SK-N-SH (cell line): ENCODE results near the gene MID1.

Source experiments
- CTCF ChIP-seq: fragments of 200-600 bp; sonication (generic); IDR thresholded peaks from 2 replicates; pipeline ENCODE4 v1.6.1; 2017; ENCODE audit warnings: antibody characterized with exemption, mild to moderate bottlenecking, moderate library complexity
- EP300 ChIP-seq, 2 experiments: IDR thresholded peaks; 2 replicates each; pipeline versions ENCODE4 v1.4.0 to v1.6.1; 2012; ENCODE audit warnings: borderline replicate concordance in 1 of 2, low read depth in 1 of 2, low read length in 1 of 2
- FOXJ3 ChIP-seq: sonication (generic); formaldehyde crosslinking; IDR thresholded peaks from 2 replicates; pipeline ENCODE4 v1.5.1; 2020; ENCODE audit warnings: mild to moderate bottlenecking, missing genetic modification reagents
- MAX ChIP-seq: IDR thresholded peaks from 2 replicates; pipeline ENCODE4 v1.4.0; 2012; ENCODE audit warnings: low read depth
- MXI1 ChIP-seq: IDR thresholded peaks from 2 replicates; pipeline ENCODE4 v1.6.1; 2012; ENCODE audit warnings: mild to moderate bottlenecking, low read depth, low read length, improper control_type of control experiment
- RCOR1 ChIP-seq: fragments of 150-350 bp; IDR thresholded peaks from 2 replicates; pipeline ENCODE4 v1.6.1; 2017; ENCODE audit warnings: antibody characterized with exemption, low read length
- SMC3 ChIP-seq: IDR thresholded peaks from 2 replicates; pipeline ENCODE4 v1.6.1; 2012; ENCODE audit warnings: low read depth, low read length, improper control_type of control experiment
- TAF1 ChIP-seq: IDR thresholded peaks from 2 replicates; pipeline ENCODE4 v1.6.1; 2012; ENCODE audit warnings: low read depth, mild to moderate bottlenecking, low read length, moderate library complexity, borderline replicate concordance
- TCF12 ChIP-seq: IDR thresholded peaks from 2 replicates; pipeline ENCODE4 v1.4.0; 2012
- TEAD4 ChIP-seq: IDR thresholded peaks from 2 replicates; pipeline ENCODE4 v1.4.0; 2012; ENCODE audit warnings: mild to moderate bottlenecking, borderline replicate concordance; ENCODE audit not compliant: insufficient read depth

GRCh38 chrX:10631416-10632145, 11.2 kb upstream of the MID1 start:
- TF ChIP-seq SMC3 (no peak), TCF12 (no peak), RCOR1 (no peak), CTCF (no peak), MXI1 (no peak), EP300 (IDR thresholded peaks at IDR 0.05; ENCODE audit: borderline replicate concordance in 1 of 2, low read depth in 1 of 2, low read length in 1 of 2) (no peak), TEAD4 (no peak), MAX (no peak), TAF1 (no peak), FOXJ3 (no peak)
